IPS-18a (cell line): ENCODE results near the gene RAPH1.
"Not testable (repeated sequence)": the region's sequence is repeated elsewhere in the genome, so short reads cannot be mapped to it uniquely, and the experiment has no call there.

Source experiments
- H3K27ac ChIP-seq: one replicate; pipeline ENCODE4 v1.5.1; 2013; ENCODE audit warnings: low read length
- H3K27me3 ChIP-seq: one replicate; pipeline ENCODE4 v1.6.1; 2013; ENCODE audit warnings: mild to moderate bottlenecking, low read length; ENCODE audit not compliant: control insufficient read depth, insufficient read depth
- H3K36me3 ChIP-seq: one replicate; pipeline ENCODE4 v1.6.1; 2013; ENCODE audit warnings: low read depth, low read length; ENCODE audit not compliant: control insufficient read depth
- H3K4me1 ChIP-seq: one replicate; pipeline ENCODE4 v1.6.1; 2013; ENCODE audit warnings: low read depth, low read length; ENCODE audit not compliant: control insufficient read depth
- H3K4me3 ChIP-seq: one replicate; pipeline ENCODE4 v1.5.1; 2013; ENCODE audit warnings: low read length
- H3K9ac ChIP-seq: one replicate; pipeline ENCODE4 v1.6.1; 2013; ENCODE audit warnings: mild to moderate bottlenecking, low read length, moderate library complexity
- H3K9me3 ChIP-seq: one replicate; pipeline ENCODE4 v1.6.1; 2013; ENCODE audit warnings: low read depth, low read length; ENCODE audit not compliant: control insufficient read depth

RAPH1 gene

GRCh38 chr2:203388153-203388552 lies 146.9 kb downstream of the RAPH1 start:
- H3K27me3 ChIP-seq, H3K9me3 ChIP-seq, H3K27ac ChIP-seq, H3K9ac ChIP-seq, H3K4me1 ChIP-seq, H3K4me3 ChIP-seq: not testable (repeated sequence)
- peaks cover 22% of the 10 kb centered on the region for H3K36me3 ChIP-seq

DNA sequence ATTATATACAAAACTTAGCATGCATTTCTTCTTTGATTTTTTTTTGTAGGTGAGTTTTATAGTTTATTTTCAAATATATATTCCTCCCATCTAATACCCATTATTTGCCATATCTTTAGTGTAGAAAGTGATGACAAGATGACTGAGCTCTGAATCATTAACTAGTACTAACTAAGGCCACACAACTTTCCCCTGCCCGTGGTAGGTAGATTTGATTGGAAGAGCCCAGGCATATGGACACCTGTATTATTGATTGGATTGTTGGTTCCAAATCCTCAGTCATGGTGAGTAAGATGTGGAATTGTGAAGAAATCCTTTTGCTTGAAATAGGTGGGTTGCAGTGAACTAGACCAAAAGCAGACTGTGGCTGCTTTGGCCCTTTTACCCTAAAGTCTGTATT lies 152.1 kb downstream of the RAPH1 start:
- Histone ChIP-seq H3K27ac (no peak overlapping the region), H3K9me3 (no peaks in the 10 kb centered on the region)

DNA sequence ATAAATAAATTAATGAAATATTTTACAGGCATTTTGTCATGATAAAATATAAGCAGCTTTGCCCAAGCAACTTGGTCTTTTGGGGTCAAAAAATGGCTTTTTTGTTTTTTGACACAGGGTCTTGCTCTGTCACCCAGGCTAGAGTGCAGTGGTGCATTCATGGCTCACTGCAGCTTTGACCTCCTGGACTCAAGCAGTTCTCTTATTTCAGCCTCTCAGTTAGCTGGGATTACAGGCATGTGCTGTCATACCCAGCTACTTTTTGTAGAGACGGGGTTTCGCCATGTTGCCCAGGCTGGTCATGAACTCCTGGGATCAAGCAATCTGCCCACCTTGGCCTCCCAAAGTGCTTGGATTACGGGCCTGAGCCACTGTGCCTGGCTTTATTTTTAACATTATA lies 155.9 kb downstream of the RAPH1 start:
- no peaks in the 10 kb centered on the region for H3K27me3 ChIP-seq
- no peaks in the 10 kb centered on the region for H3K9me3 ChIP-seq
- no peak overlapping the region for H3K27ac ChIP-seq
- peaks cover 14% of the 10 kb centered on the region for H3K36me3 ChIP-seq
- no peak overlapping the region for H3K4me3 ChIP-seq
- H3K4me1 ChIP-seq, result no peaks in the 10 kb centered on the region
- H3K9ac ChIP-seq, result no peak overlapping the region

More for the DNA sequence above, 152.1 kb downstream of the RAPH1 start:
- no peaks in the 10 kb centered on the region for H3K27me3 ChIP-seq
- H3K36me3 ChIP-seq, result peaks cover 20% of the 10 kb centered on the region
- no peak overlapping the region for H3K4me3 ChIP-seq
- H3K9ac ChIP-seq, result no peak overlapping the region
- no peaks in the 10 kb centered on the region for H3K4me1 ChIP-seq

DNA sequence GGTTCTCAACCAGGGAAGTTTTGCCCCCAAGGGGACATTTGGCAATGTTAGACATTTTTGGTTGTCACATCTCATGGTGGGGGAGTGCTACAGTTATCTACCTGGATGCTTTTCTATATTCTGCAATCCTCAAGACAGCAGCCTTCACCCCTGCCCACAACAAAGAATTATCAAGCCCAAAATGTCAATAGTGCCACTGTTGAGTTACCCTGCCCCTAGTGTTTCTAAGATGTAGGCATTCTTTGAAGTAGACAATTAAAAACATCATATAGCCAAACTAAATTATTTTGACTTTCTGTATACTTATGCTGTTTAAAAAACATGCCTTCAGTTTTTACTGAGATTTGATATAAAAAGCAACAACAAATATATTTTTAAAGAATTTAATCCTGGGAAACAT lies 158.9 kb downstream of the RAPH1 start:
- H3K9me3 ChIP-seq, result no peaks in the 10 kb centered on the region
- H3K9ac ChIP-seq, result no peak overlapping the region
- no peak overlapping the region for H3K4me3 ChIP-seq
- H3K27ac ChIP-seq, result no peak overlapping the region
- H3K4me1 ChIP-seq, result no peaks in the 10 kb centered on the region
- peaks cover 7% of the 10 kb centered on the region for H3K36me3 ChIP-seq
- H3K27me3 ChIP-seq, result no peaks in the 10 kb centered on the region

GRCh38 chr2:203372706-203373105 lies 162.4 kb downstream of the RAPH1 start:
- H3K4me1 ChIP-seq, H3K27me3 ChIP-seq, H3K9me3 ChIP-seq, H3K4me3 ChIP-seq, H3K27ac ChIP-seq, H3K9ac ChIP-seq: not testable (repeated sequence)
- peaks cover 14% of the 10 kb centered on the region for H3K36me3 ChIP-seq

DNA sequence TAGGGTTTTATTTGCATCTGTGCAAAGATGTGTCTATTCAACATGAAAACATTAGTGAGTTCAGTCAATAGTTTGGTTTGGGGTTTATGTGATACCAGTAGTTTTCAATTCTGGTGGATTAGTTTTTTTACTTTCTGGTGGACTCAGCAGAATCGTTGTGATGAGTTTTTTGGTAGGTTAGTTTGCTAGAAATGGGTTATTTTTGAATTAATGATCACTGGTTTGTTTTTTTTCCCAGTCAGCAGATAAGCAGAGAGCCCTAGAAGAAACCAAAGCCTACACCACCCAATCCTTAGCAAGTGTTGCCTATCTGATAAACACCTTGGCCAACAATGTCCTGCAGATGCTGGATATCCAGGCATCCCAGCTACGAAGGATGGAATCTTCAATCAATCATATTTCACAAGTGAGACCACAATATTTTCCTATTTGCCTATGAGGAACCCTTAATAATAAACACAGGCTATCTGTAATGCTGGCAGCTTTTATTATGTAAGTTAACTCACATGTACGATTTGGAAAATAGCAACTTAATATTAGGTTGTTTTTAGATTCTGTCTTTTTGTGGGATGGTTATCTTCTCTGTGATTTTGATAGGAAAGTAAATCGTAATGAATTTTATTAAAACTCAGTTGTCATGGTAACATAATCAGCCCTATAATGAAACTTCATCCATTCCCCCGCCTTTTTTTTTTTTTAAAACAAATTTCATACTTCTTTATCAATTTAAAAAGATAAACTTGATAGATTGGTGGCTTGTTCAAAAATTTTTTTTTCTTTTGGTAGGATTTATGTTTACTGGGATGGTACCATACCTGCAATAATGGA lies 168.2 kb downstream of the RAPH1 start:
- Histone ChIP-seq H3K9me3 (no peaks in the 10 kb centered on the region), H3K4me1 (no peaks in the 10 kb centered on the region), H3K9ac (no peak overlapping the region), H3K27ac (no peak overlapping the region), H3K27me3 (no peaks in the 10 kb centered on the region), H3K4me3 (no peak overlapping the region), H3K36me3 (peaks cover 16% of the 10 kb centered on the region)

GRCh38 chr2:203361922-203362321 lies 173.2 kb downstream of the RAPH1 start:
- Histone ChIP-seq H3K27ac (no peak overlapping the region), H3K36me3 (peaks cover 5% of the 10 kb centered on the region), H3K9me3 (no peaks in the 10 kb centered on the region), H3K27me3 (no peaks in the 10 kb centered on the region), H3K4me1 (no peaks in the 10 kb centered on the region), H3K9ac (no peak overlapping the region), H3K4me3 (no peak overlapping the region)

- Histone ChIP-seq H3K9ac (no peak overlapping the region), H3K36me3 (peaks cover under 1% of the 10 kb centered on the region), H3K27ac (no peak overlapping the region), H3K27me3 (no peaks in the 10 kb centered on the region), H3K4me3 (no peak overlapping the region), H3K9me3 (no peaks in the 10 kb centered on the region), H3K4me1 (no peaks in the 10 kb centered on the region)
Observed at GRCh38 chr2:203361495-203361894, 173.6 kb downstream of the RAPH1 start.

DNA sequence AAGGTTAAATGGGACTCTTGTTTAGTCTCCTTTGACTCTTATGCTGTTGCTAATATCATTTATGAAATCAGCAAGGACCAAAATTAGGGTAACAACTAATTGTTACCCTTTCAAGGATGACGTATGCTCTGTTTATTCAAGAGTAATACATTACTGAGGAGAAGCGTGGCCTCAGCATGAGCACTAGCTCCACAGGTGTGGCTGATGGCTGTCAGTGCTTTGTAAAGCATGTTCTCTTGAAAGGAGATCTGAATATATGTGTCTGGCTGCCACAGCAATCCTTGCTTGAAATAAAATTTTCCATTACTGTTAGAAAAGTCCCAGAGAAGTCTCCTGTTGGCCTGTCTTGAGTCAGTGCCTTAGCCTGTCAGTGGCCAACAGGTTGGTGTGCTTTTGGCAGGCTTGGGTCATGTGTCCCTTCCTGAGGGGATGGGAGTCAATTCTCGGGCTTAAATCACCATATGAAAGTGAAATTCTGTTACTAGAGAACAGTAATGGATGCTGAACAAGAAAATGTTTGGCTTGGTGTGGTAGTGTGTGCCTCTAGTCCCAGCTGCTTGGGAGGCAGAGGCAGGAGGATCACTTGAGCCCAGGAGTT lies 174.2 kb downstream of the RAPH1 start:
- Histone ChIP-seq H3K27ac (no peak overlapping the region), H3K4me1 (no peaks in the 10 kb centered on the region), H3K9me3 (no peaks in the 10 kb centered on the region), H3K27me3 (no peaks in the 10 kb centered on the region), H3K36me3 (no peaks in the 10 kb centered on the region), H3K4me3 (no peak overlapping the region), H3K9ac (no peak overlapping the region)

DNA sequence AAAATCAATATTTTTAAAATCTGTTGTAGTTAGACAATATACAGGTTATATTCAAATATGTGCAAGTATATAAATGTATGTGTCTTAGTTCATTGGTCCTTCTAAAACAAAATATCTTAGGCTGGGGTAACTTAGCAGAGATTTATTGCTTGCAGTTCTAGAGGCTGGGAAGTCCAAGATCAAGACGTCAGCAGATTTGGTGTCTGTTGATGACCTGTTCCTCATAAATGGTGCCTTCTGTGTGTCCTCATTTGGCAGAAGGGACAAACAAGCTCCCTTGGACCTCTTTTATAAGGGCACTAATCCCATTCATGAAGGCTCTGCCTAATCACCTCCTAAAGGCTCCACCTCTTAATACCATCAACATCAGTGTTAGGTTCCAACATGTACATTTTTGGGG lies 175.7 kb downstream of the RAPH1 start:
- Histone ChIP-seq H3K9ac (no peak overlapping the region), H3K27ac (no peak overlapping the region), H3K9me3 (no peaks in the 10 kb centered on the region), H3K36me3 (no peaks in the 10 kb centered on the region), H3K27me3 (no peaks in the 10 kb centered on the region), H3K4me1 (no peaks in the 10 kb centered on the region), H3K4me3 (no peak overlapping the region)

- H3K4me1 ChIP-seq, result no peaks in the 10 kb centered on the region
- H3K27me3 ChIP-seq, result no peaks in the 10 kb centered on the region
- no peaks in the 10 kb centered on the region for H3K9me3 ChIP-seq
- H3K4me3 ChIP-seq, result no peak overlapping the region
- no peak overlapping the region for H3K9ac ChIP-seq
- no peak overlapping the region for H3K27ac ChIP-seq
- no peaks in the 10 kb centered on the region for H3K36me3 ChIP-seq
Observed at GRCh38 chr2:203354966-203355365, 180.1 kb downstream of the RAPH1 start.
